GM21825 (cell line): ENCODE results near the gene SOCS6.
"Not testable (repeated sequence)": the region's sequence is repeated elsewhere in the genome, so short reads cannot be mapped to it uniquely, and the experiment has no call there.

Source experiments
- ATAC-seq: cut with Tn5 transposase; IDR thresholded peaks from one replicate; pipeline ENCODE4 v1.9.1; 2021; ENCODE audit warnings: mild to moderate bottlenecking, moderate library complexity; ENCODE audit not compliant: unreplicated experiment

Gene SOCS6

GRCh38 chr18:70354771-70355170 is 65.9 kb downstream of the SOCS6 start:
- ATAC-seq, result no peak

GRCh38 chr18:70355620-70356385 is 67.0 kb downstream of the SOCS6 start:
- ATAC-seq, result no peak

GRCh38 chr18:70358105-70358406 is 69.2 kb downstream of the SOCS6 start:
- not testable (repeated sequence) for ATAC-seq

- ATAC-seq, result no peak
These were observed 70.2 kb downstream of the SOCS6 start for GRCh38 chr18:70359071-70359470.

- ATAC-seq, result no peak
These were observed 73.4 kb downstream of the SOCS6 start for GRCh38 chr18:70362258-70362657.

- no peak for ATAC-seq
These were observed 75.0 kb downstream of the SOCS6 start for GRCh38 chr18:70363861-70364260.

- no peak for ATAC-seq
These were observed 76.5 kb downstream of the SOCS6 start for GRCh38 chr18:70365361-70365760.

- no peak for ATAC-seq
These were observed 77.3 kb downstream of the SOCS6 start for GRCh38 chr18:70366174-70366573.

- ATAC-seq, result no peak
These were observed 77.8 kb downstream of the SOCS6 start for GRCh38 chr18:70366670-70367069.

GRCh38 chr18:70367344-70367743 is 78.5 kb downstream of the SOCS6 start:
- ATAC-seq, result not testable (repeated sequence)

GRCh38 chr18:70368903-70369302 is 80.1 kb downstream of the SOCS6 start:
- no peak for ATAC-seq

GRCh38 chr18:70370762-70371733 is 82.2 kb downstream of the SOCS6 start:
- no peak for ATAC-seq

GRCh38 chr18:70371908-70372307 is 83.1 kb downstream of the SOCS6 start:
- no peak for ATAC-seq

GRCh38 chr18:70372450-70373041 is 83.7 kb downstream of the SOCS6 start:
- no peak for ATAC-seq

GRCh38 chr18:70373042-70373519 is 84.2 kb downstream of the SOCS6 start:
- ATAC-seq, result no peak

GRCh38 chr18:70374154-70374553 is 85.3 kb downstream of the SOCS6 start:
- ATAC-seq, result no peak

- no peak for ATAC-seq
These were observed 87.5 kb downstream of the SOCS6 start for GRCh38 chr18:70376137-70376913.

GRCh38 chr18:70376914-70377258 is 88.0 kb downstream of the SOCS6 start:
- ATAC-seq, result no peak

- ATAC-seq, result no peak
These were observed 88.5 kb downstream of the SOCS6 start for GRCh38 chr18:70377317-70377799.

- no peak for ATAC-seq
These were observed 89.2 kb downstream of the SOCS6 start for GRCh38 chr18:70377857-70378701.
